GM23338 (cell line): Measurements from ENCODE around the gene MRPS31. TPM values are rescaled to one million over a fixed set of nuclear protein-coding genes. Genes with fewer than 3 reads are reported as not detected.
A peak's percentile ranks its signal among the peaks of the same experiment; 100 is the strongest.

Experiments
- ATAC-seq: fragments of 200-7000 bp; cut with Tn5 transposase; 3 replicates; pipeline ENCODE4 v1.9.1; 2020
- DNase-seq: peaks from one replicate; pipeline ENCODE4 v3.0.0-alpha.2; 2015; ENCODE audit warnings: low spot score
- H2AFZ ChIP-seq: fragments of 200-600 bp; sonication (generic); 2 replicates; pipeline ENCODE4 v1.8.0; 2016; ENCODE audit warnings: antibody characterized with exemption, mild to moderate bottlenecking, moderate library complexity
- H3F3A ChIP-seq: fragments of 200-600 bp; sonication (generic); replicated peaks from 2 replicates; pipeline ENCODE4 v1.8.0; 2017; ENCODE audit warnings: antibody characterized with exemption, mixed run types, low read depth
- H3K27ac ChIP-seq: fragments of 200-600 bp; sonication (generic); 2 replicates; pipeline ENCODE4 v1.6.1; 2016; ENCODE audit warnings: low read depth
- H3K27me3 ChIP-seq: fragments of 200-600 bp; sonication (generic); 2 replicates; pipeline ENCODE4 v1.8.0; 2016; ENCODE audit warnings: mild to moderate bottlenecking, mixed run types, moderate library complexity; ENCODE audit not compliant: insufficient read depth
- H3K36me3 ChIP-seq: fragments of 200-600 bp; sonication (generic); 2 replicates; pipeline ENCODE4 v1.8.0; 2016; ENCODE audit warnings: mild to moderate bottlenecking; ENCODE audit not compliant: insufficient read depth
- H3K4me1 ChIP-seq: fragments of 200-600 bp; sonication (generic); 2 replicates; pipeline ENCODE4 v1.8.0; 2016; ENCODE audit warnings: mild to moderate bottlenecking, moderate library complexity; ENCODE audit not compliant: insufficient read depth
- H3K4me2 ChIP-seq: fragments of 200-600 bp; sonication (generic); 2 replicates; pipeline ENCODE4 v1.7.1; 2017; ENCODE audit warnings: mixed run types
- H3K4me3 ChIP-seq: fragments of 200-600 bp; sonication (generic); 2 replicates; pipeline ENCODE4 v1.6.1; 2016; ENCODE audit warnings: mixed run types
- H3K79me2 ChIP-seq: fragments of 200-600 bp; sonication (generic); replicated peaks from 2 replicates; pipeline ENCODE4 v1.8.0; 2017; ENCODE audit warnings: mild to moderate bottlenecking; ENCODE audit not compliant: insufficient read depth
- H3K9me2 ChIP-seq: fragments of 200-600 bp; sonication (generic); 2 replicates; pipeline ENCODE4 v1.8.0; 2017; ENCODE audit not compliant: insufficient read depth
- H4K20me1 ChIP-seq: fragments of 200-600 bp; sonication (generic); replicated peaks from 2 replicates; pipeline ENCODE4 v1.8.0; 2017; ENCODE audit warnings: mild to moderate bottlenecking; ENCODE audit not compliant: insufficient read depth
- H3K27ac Mint-ChIP-seq: 2 replicates; pipeline ENCODE4 v1.8.0; 2020; ENCODE audit warnings: inconsistent platforms, mild to moderate bottlenecking, moderate library complexity, mixed read lengths
- H3K27me3 Mint-ChIP-seq: 3 replicates; pipeline ENCODE4 v1.8.0; 2022; ENCODE audit warnings: low read depth, mild to moderate bottlenecking, moderate library complexity, mixed read lengths, inconsistent platforms; ENCODE audit not compliant: insufficient read depth, poor library complexity
- H3K36me3 Mint-ChIP-seq: 3 replicates; pipeline ENCODE4 v1.8.0; 2021; ENCODE audit warnings: low read depth, mild to moderate bottlenecking, inconsistent platforms, moderate library complexity, mixed read lengths
- H3K4me1 Mint-ChIP-seq: 3 replicates; pipeline ENCODE4 v1.8.0; 2020; ENCODE audit warnings: mild to moderate bottlenecking, inconsistent platforms, mixed read lengths
- H3K4me3 Mint-ChIP-seq: 3 replicates; pipeline ENCODE4 v1.8.0; 2021; ENCODE audit warnings: moderate library complexity, mild to moderate bottlenecking, inconsistent platforms, mixed read lengths
- H3K9me3 Mint-ChIP-seq: 3 replicates; pipeline ENCODE4 v1.8.0; 2020; ENCODE audit warnings: moderate library complexity, mild to moderate bottlenecking, inconsistent platforms, mixed read lengths
- CREB1 ChIP-seq: fragments of 250-450 bp; sonication (Bioruptor Pico); IDR thresholded peaks from 2 replicates; pipeline ENCODE4 v1.5.0; 2020; ENCODE audit warnings: low read depth, mild to moderate bottlenecking, moderate library complexity
- EZH2 ChIP-seq: fragments of 200-600 bp; sonication (generic); IDR thresholded peaks from one replicate; pipeline ENCODE4 v1.8.0; 2017; ENCODE audit warnings: antibody characterized with exemption, mild to moderate bottlenecking, low read depth; ENCODE audit not compliant: unreplicated experiment
- EZH2phosphoT487 ChIP-seq: fragments of 200-600 bp; sonication (generic); IDR thresholded peaks from one replicate; pipeline ENCODE4 v1.8.1; 2018; ENCODE audit warnings: antibody characterized with exemption; ENCODE audit not compliant: unreplicated experiment
- JUNB ChIP-seq: IDR thresholded peaks from one replicate; pipeline ENCODE4 v1.6.1; 2016; ENCODE audit warnings: antibody characterized with exemption; ENCODE audit not compliant: unreplicated experiment
- NANOG ChIP-seq: IDR thresholded peaks from 2 replicates; pipeline ENCODE4 v1.6.1; 2016; ENCODE audit warnings: antibody characterized with exemption, borderline replicate concordance
- POLR2AphosphoS5 ChIP-seq: IDR thresholded peaks from 2 replicates; pipeline ENCODE4 v1.6.1; 2016; ENCODE audit warnings: antibody characterized with exemption, low read depth
- STAT1 ChIP-seq: IDR thresholded peaks from one replicate; pipeline ENCODE4 v1.6.1; 2016; ENCODE audit warnings: antibody characterized with exemption; ENCODE audit not compliant: unreplicated experiment
- ZNF114 ChIP-seq: fragments of 250-450 bp; sonication (Bioruptor Pico); IDR thresholded peaks from 2 replicates; pipeline ENCODE4 v1.5.0; 2020; ENCODE audit warnings: mild to moderate bottlenecking, moderate library complexity
- ZNF331 ChIP-seq: fragments of 250-450 bp; sonication (Bioruptor Pico); IDR thresholded peaks from 2 replicates; pipeline ENCODE4 v1.5.0; 2020; ENCODE audit warnings: low read depth, mild to moderate bottlenecking, moderate library complexity
- polyA plus RNA-seq: library from polyadenylated mRNA; unstranded; fragments of >200 nt; fragmentation: Nextera tagmentation; extraction: Ambion mirVana; gene quantifications from 2 replicates; pipeline ENCODE4 v1.2.1, GENCODE V29; 2016
- total RNA-seq: library from RNA; depleted of rRNA; stranded (reverse); fragments of >200 nt; shearing (Covaris generic); gene quantifications from 2 replicates; pipeline ENCODE4 v1.2.3, GENCODE V29; 2014
- TF ChIP-seq, protein P1 (sequence below): IDR thresholded peaks from one replicate; pipeline ENCODE4 v1.6.1; 2018; ENCODE audit warnings: antibody characterized with exemption; ENCODE audit not compliant: unreplicated experiment
- TF ChIP-seq, protein P2 (sequence below): IDR thresholded peaks from 2 replicates; pipeline ENCODE4 v1.6.1; 2016; ENCODE audit warnings: antibody characterized with exemption
- TF ChIP-seq, protein P3 (sequence below), 2 experiments: fragments of 200-600 bp in 1 of 2; sonication (generic) in 1 of 2; conservative IDR thresholded peaks; 2 replicates each; pipeline versions ENCODE4 v1.5.1 to v1.6.1; 2016 to 2017; ENCODE audit warnings: antibody characterized with exemption in 2 of 2, low read depth in 2 of 2, mild to moderate bottlenecking in 2 of 2, moderate library complexity in 1 of 2
- TF ChIP-seq, protein P4 (sequence below): fragments of 250-450 bp; sonication (Bioruptor Pico); IDR thresholded peaks from 2 replicates; pipeline ENCODE4 v1.5.0; 2020; ENCODE audit warnings: mild to moderate bottlenecking, moderate library complexity

Gene MRPS31
- total and polyA plus RNA-seq, 2 experiments from 2014 or later: 26.8 to 62.7 TPM

DNA sequence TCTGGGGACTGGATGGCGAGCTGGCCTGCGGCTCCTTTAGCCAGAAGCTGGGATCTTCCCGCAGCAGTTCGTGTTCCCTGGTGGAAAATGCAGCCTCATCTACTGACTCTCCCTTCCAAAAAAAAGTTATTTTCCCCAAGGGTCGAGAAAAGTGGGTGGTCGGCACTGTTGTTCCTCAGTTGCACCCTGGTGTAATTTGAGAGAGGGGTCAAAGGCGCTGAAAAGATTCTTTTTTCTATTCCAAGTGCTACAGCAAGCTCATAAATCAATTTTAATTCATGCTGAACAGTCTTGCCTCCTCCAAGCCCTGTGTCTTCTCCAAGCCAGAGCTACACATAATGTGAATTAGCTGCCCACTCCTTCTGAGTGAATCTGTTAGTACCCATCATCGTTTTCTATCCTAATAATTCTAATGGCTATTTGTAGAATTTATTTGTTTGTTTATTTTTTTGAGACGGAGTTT lies 19.2 kb upstream of the MRPS31 start:
- Mint-ChIP-seq H3K4me1 (peaks cover 7% of the 10 kb centered on the region; the same call in 2 of the 3 replicates), H3K4me3 (peak overlapping the region; percentile 82), H3K36me3 (peaks cover 19% of the 10 kb centered on the region), H3K27me3 (peaks cover 2% of the 10 kb centered on the region), H3K27ac (peak overlapping the region; percentile 81; the same call in 1 of the 2 replicates), H3K9me3 (no peaks in the 10 kb centered on the region)
- H3K4me1 ChIP-seq: peaks cover 7% of the 10 kb centered on the region; the same call in 1 of the 2 replicates
- TF ChIP-seq STAT1 (no peak), ZNF331 (CRISPR knock-in tag) (no peak), POLR2AphosphoS5 (no peak), JUNB (no peak), EZH2phosphoT487 (no peak), ZNF114 (no peak), CREB1 (CRISPR knock-in tag) (no peak), EZH2 (no peak), NANOG (no peak)
- TF ChIP-seq, protein P1, sequence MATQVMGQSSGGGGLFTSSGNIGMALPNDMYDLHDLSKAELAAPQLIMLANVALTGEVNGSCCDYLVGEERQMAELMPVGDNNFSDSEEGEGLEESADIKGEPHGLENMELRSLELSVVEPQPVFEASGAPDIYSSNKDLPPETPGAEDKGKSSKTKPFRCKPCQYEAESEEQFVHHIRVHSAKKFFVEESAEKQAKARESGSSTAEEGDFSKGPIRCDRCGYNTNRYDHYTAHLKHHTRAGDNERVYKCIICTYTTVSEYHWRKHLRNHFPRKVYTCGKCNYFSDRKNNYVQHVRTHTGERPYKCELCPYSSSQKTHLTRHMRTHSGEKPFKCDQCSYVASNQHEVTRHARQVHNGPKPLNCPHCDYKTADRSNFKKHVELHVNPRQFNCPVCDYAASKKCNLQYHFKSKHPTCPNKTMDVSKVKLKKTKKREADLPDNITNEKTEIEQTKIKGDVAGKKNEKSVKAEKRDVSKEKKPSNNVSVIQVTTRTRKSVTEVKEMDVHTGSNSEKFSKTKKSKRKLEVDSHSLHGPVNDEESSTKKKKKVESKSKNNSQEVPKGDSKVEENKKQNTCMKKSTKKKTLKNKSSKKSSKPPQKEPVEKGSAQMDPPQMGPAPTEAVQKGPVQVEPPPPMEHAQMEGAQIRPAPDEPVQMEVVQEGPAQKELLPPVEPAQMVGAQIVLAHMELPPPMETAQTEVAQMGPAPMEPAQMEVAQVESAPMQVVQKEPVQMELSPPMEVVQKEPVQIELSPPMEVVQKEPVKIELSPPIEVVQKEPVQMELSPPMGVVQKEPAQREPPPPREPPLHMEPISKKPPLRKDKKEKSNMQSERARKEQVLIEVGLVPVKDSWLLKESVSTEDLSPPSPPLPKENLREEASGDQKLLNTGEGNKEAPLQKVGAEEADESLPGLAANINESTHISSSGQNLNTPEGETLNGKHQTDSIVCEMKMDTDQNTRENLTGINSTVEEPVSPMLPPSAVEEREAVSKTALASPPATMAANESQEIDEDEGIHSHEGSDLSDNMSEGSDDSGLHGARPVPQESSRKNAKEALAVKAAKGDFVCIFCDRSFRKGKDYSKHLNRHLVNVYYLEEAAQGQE: no peak
- TF ChIP-seq, protein P2, sequence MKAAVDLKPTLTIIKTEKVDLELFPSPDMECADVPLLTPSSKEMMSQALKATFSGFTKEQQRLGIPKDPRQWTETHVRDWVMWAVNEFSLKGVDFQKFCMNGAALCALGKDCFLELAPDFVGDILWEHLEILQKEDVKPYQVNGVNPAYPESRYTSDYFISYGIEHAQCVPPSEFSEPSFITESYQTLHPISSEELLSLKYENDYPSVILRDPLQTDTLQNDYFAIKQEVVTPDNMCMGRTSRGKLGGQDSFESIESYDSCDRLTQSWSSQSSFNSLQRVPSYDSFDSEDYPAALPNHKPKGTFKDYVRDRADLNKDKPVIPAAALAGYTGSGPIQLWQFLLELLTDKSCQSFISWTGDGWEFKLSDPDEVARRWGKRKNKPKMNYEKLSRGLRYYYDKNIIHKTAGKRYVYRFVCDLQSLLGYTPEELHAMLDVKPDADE: no peak
- TF ChIP-seq, protein P3, sequence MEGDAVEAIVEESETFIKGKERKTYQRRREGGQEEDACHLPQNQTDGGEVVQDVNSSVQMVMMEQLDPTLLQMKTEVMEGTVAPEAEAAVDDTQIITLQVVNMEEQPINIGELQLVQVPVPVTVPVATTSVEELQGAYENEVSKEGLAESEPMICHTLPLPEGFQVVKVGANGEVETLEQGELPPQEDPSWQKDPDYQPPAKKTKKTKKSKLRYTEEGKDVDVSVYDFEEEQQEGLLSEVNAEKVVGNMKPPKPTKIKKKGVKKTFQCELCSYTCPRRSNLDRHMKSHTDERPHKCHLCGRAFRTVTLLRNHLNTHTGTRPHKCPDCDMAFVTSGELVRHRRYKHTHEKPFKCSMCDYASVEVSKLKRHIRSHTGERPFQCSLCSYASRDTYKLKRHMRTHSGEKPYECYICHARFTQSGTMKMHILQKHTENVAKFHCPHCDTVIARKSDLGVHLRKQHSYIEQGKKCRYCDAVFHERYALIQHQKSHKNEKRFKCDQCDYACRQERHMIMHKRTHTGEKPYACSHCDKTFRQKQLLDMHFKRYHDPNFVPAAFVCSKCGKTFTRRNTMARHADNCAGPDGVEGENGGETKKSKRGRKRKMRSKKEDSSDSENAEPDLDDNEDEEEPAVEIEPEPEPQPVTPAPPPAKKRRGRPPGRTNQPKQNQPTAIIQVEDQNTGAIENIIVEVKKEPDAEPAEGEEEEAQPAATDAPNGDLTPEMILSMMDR (conservative IDR thresholded peaks at IDR 0.05; ENCODE audit: low read depth in 2 of 2): no peak
- TF ChIP-seq, protein P4, sequence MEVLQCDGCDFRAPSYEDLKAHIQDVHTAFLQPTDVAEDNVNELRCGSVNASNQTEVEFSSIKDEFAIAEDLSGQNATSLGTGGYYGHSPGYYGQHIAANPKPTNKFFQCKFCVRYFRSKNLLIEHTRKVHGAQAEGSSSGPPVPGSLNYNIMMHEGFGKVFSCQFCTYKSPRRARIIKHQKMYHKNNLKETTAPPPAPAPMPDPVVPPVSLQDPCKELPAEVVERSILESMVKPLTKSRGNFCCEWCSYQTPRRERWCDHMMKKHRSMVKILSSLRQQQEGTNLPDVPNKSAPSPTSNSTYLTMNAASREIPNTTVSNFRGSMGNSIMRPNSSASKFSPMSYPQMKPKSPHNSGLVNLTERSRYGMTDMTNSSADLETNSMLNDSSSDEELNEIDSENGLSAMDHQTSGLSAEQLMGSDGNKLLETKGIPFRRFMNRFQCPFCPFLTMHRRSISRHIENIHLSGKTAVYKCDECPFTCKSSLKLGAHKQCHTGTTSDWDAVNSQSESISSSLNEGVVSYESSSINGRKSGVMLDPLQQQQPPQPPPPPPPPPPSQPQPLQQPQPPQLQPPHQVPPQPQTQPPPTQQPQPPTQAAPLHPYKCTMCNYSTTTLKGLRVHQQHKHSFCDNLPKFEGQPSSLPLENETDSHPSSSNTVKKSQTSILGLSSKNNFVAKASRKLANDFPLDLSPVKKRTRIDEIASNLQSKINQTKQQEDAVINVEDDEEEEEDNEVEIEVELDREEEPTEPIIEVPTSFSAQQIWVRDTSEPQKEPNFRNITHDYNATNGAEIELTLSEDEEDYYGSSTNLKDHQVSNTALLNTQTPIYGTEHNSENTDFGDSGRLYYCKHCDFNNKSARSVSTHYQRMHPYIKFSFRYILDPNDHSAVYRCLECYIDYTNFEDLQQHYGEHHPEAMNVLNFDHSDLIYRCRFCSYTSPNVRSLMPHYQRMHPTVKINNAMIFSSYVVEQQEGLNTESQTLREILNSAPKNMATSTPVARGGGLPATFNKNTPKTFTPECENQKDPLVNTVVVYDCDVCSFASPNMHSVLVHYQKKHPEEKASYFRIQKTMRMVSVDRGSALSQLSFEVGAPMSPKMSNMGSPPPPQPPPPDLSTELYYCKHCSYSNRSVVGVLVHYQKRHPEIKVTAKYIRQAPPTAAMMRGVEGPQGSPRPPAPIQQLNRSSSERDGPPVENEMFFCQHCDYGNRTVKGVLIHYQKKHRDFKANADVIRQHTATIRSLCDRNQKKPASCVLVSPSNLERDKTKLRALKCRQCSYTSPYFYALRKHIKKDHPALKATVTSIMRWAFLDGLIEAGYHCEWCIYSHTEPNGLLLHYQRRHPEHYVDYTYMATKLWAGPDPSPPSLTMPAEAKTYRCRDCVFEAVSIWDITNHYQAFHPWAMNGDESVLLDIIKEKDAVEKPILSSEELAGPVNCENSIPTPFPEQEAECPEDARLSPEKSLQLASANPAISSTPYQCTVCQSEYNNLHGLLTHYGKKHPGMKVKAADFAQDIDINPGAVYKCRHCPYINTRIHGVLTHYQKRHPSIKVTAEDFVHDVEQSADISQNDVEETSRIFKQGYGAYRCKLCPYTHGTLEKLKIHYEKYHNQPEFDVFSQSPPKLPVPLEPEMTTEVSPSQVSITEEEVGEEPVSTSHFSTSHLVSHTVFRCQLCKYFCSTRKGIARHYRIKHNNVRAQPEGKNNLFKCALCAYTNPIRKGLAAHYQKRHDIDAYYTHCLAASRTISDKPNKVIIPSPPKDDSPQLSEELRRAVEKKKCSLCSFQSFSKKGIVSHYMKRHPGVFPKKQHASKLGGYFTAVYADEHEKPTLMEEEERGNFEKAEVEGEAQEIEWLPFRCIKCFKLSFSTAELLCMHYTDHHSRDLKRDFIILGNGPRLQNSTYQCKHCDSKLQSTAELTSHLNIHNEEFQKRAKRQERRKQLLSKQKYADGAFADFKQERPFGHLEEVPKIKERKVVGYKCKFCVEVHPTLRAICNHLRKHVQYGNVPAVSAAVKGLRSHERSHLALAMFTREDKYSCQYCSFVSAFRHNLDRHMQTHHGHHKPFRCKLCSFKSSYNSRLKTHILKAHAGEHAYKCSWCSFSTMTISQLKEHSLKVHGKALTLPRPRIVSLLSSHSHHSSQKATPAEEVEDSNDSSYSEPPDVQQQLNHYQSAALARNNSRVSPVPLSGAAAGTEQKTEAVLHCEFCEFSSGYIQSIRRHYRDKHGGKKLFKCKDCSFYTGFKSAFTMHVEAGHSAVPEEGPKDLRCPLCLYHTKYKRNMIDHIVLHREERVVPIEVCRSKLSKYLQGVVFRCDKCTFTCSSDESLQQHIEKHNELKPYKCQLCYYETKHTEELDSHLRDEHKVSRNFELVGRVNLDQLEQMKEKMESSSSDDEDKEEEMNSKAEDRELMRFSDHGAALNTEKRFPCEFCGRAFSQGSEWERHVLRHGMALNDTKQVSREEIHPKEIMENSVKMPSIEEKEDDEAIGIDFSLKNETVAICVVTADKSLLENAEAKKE: no peak
- H3K27ac ChIP-seq: peak overlapping the region; percentile 61; the same call in 1 of the 2 replicates
- H3K9me2 ChIP-seq: no peaks in the 10 kb centered on the region
- peak overlapping the region; percentile 98 for H2AFZ ChIP-seq
- H3K4me2 ChIP-seq: peak overlapping the region; percentile 94
- peak overlapping the region; percentile 84 for H3K4me3 ChIP-seq
- H3K27me3 ChIP-seq: no peaks in the 10 kb centered on the region
- no peaks in the 10 kb centered on the region for H4K20me1 ChIP-seq
- no peak for DNase-seq
- 0 out of 2 replicates have a peak, but pooled peaks cover 10% of the 10 kb centered on the region for H3F3A ChIP-seq
- H3K36me3 ChIP-seq: no peaks in the 10 kb centered on the region
- ATAC-seq: no peak
- no peaks in the 10 kb centered on the region for H3K79me2 ChIP-seq
